ENCODE measurements around the gene ARF6. TPM values are rescaled to one million over a fixed set of nuclear protein-coding genes. Genes with fewer than 3 reads are reported as not detected.

Gene ARF6
- total and polyA plus RNA-seq, 9 of the 15 experiments (the other 6 are each of a cell fraction or from before 2014, with no cell fraction given) = 15.3 to 35.2 (median 24.9) TPM

- no peak for TF ChIP-seq CHD7 (IDR thresholded peaks at IDR 0.05; ENCODE audit: low read depth, low read length)
Observed at GRCh38 chr14:49933128-49933527, 40.2 kb downstream of the ARF6 start (continued).

Measured in K562 (cell line).